Activated CD4-positive, alpha-beta memory T cell treated with anti-CD3 and anti-CD28 coated beads for 36 hours (primary cell): Measurements from ENCODE around the gene SMIM29. TPM values are rescaled to one million over a fixed set of nuclear protein-coding genes. Genes with fewer than 3 reads are reported as not detected.
A peak's percentile ranks its signal among the peaks of the same experiment; 100 is the strongest.
"Not testable (repeated sequence)": the region's sequence is repeated elsewhere in the genome, so short reads cannot be mapped to it uniquely, and the experiment has no call there.

Experiments
- CTCF ChIA-PET: fragments of 350-600 bp; sonication (Branson Sonifier 250); formaldehyde crosslinking; loops from one replicate; lab custom pipeline; 2021; ENCODE audit warnings: antibody characterized with exemption, inconsistent platforms; lab: Charles Lee
- POLR2A ChIA-PET: fragments of 350-600 bp; sonication (Branson Sonifier 250); formaldehyde crosslinking; loops from one replicate; lab custom pipeline; 2021; ENCODE audit warnings: antibody characterized with exemption; lab: Charles Lee
- DNase-seq: peaks from one replicate; pipeline ENCODE4 v3.0.0-alpha.2; 2020
- H3K27ac Mint-ChIP-seq: one replicate; pipeline ENCODE4 v1.8.0; 2021; ENCODE audit warnings: mixed read lengths
- H3K27me3 Mint-ChIP-seq: one replicate; pipeline ENCODE4 v1.8.0; 2021; ENCODE audit warnings: mixed read lengths
- H3K36me3 Mint-ChIP-seq: one replicate; pipeline ENCODE4 v1.8.0; 2021; ENCODE audit warnings: mixed read lengths
- H3K4me1 Mint-ChIP-seq: one replicate; pipeline ENCODE4 v1.8.0; 2021; ENCODE audit warnings: low read depth, mixed read lengths
- H3K4me3 Mint-ChIP-seq: one replicate; pipeline ENCODE4 v1.8.0; 2021; ENCODE audit warnings: mild to moderate bottlenecking, mixed read lengths
- H3K9me3 Mint-ChIP-seq: one replicate; pipeline ENCODE4 v1.8.0; 2021; ENCODE audit warnings: mixed read lengths
- intact Hi-C: fragments of 100-400 bp; cut with micrococcal nuclease; formaldehyde crosslinking; loops from one replicate; pipeline ENCODE4 v1.15.1; 2023
- total RNA-seq, 2 experiments: library from RNA; stranded (reverse); gene quantifications; one replicate each; pipeline ENCODE4 v1.2.3, GENCODE V29; 2021

The SMIM29 gene
- total RNA-seq, 2 experiments from 2014 or later = 22.4 to 25.2 TPM

DNA sequence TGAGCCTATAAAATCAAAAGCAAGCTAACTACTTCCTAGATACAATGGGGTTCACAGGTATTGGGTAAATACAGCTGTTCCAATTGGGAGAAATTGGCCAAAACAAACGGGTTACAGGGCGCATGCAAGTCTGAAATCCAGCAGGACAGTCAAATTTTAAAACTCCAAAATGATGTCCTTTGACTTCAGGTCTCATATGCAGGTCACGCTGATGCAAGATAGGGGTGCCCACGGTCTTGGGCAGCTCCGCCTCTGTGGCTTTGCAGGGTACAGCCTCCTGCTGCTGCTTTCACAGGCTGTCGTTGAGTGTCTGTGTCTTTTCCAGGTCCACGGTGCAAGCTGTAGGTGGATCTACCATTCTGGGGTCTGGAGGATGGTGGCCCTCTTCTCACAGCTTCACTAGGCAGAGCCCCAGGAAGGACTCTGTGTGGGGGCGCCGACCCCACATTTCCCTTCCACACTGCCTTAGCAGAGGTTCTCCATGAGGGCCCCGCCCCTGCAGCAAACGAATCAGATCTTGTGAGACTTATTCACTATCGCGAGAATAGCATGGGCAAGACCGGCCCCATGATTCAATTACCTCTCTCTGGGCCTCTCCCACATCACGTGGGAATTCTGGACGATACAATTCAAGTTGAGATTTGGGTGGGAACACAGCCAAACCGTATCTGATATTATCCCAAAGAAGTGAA lies 11.9 kb upstream of the SMIM29 start:
- ChIA-PET POLR2A (no interaction called here), CTCF (no interaction called here)
- DNase-seq = no peak
- Mint-ChIP-seq H3K4me3 (no peak overlapping the region), H3K9me3 (peaks cover 2% of the 10 kb centered on the region), H3K27me3 (no peaks in the 10 kb centered on the region), H3K27ac (no peak overlapping the region), H3K4me1 (no peaks in the 10 kb centered on the region), H3K36me3 (no peaks in the 10 kb centered on the region)
- intact Hi-C loops = no loop called here

GRCh38 chr6:34259529-34260069 lies 10.8 kb upstream of the SMIM29 start:
- H3K36me3 Mint-ChIP-seq = no peaks in the 10 kb centered on the region
- H3K27me3 Mint-ChIP-seq = no peaks in the 10 kb centered on the region
- no peak overlapping the region for H3K4me3 Mint-ChIP-seq
- no peaks in the 10 kb centered on the region for H3K4me1 Mint-ChIP-seq
- POLR2A ChIA-PET = no interaction called here
- intact Hi-C loops = no loop called here
- H3K9me3 Mint-ChIP-seq = peaks cover 2% of the 10 kb centered on the region
- H3K27ac Mint-ChIP-seq = no peak overlapping the region
- CTCF ChIA-PET = no interaction called here
- DNase-seq = no peak

GRCh38 chr6:34252395-34252794 lies 3.6 kb upstream of the SMIM29 start:
- intact Hi-C loops, POLR2A ChIA-PET, H3K27ac Mint-ChIP-seq, H3K36me3 Mint-ChIP-seq, CTCF ChIA-PET, DNase-seq, H3K9me3 Mint-ChIP-seq, H3K4me3 Mint-ChIP-seq, H3K27me3 Mint-ChIP-seq: not testable (repeated sequence)
- H3K4me1 Mint-ChIP-seq = peaks cover 17% of the 10 kb centered on the region

- peaks cover 14% of the 10 kb centered on the region for H3K36me3 Mint-ChIP-seq
- DNase-seq = no peak
- ChIA-PET POLR2A (interaction anchor here (0.5 to 3.1 kb wide), 11 partner anchors 10 to 514 kb away, joined by 3 to 13 read pairs (median 5); partner anchors contain the start of genes HMGA1 and RPS10), CTCF (interaction anchor here (0.6 to 4.6 kb wide), 23 partner anchors 9 to 360 kb away, joined by 3 to 40 read pairs (median 5); partner anchors contain the start of genes HMGA1, NUDT3 and RPS10)
- H3K27me3 Mint-ChIP-seq = no peaks in the 10 kb centered on the region
- H3K27ac Mint-ChIP-seq = peak overlapping the region; percentile 81
- intact Hi-C loops = loop anchor here (1.0 to 5.0 kb wide), 6 partner anchors 13 to 360 kb away; partner anchors contain the start of genes HMGA1 and NUDT3
- peak overlapping the region; percentile 92 for H3K4me3 Mint-ChIP-seq
- H3K9me3 Mint-ChIP-seq = no peaks in the 10 kb centered on the region
- H3K4me1 Mint-ChIP-seq = peaks cover 42% of the 10 kb centered on the region
These were observed 859 bp upstream of the SMIM29 start for GRCh38 chr6:34249469-34250261.

GRCh38 chr6:34248198-34248726 lies 544 bp downstream of the SMIM29 start:
- Mint-ChIP-seq H3K36me3 (peaks cover 23% of the 10 kb centered on the region), H3K27ac (peak overlapping the region; percentile 86), H3K27me3 (no peaks in the 10 kb centered on the region), H3K4me1 (peaks cover 56% of the 10 kb centered on the region), H3K4me3 (peak overlapping the region; percentile 92), H3K9me3 (no peaks in the 10 kb centered on the region)
- ChIA-PET POLR2A (interaction anchor here (1.0 to 3.1 kb wide), 6 partner anchors 11 to 177 kb away, joined by 3 to 19 read pairs (median 8); partner anchors contain the start of genes HMGA1 and RPS10), CTCF (interaction anchor here (0.8 to 4.6 kb wide), 8 partner anchors 11 to 361 kb away, joined by 3 to 40 read pairs (median 18); partner anchors contain the start of genes HMGA1 and NUDT3)
- peak; percentile 68 for DNase-seq
- intact Hi-C loops = loop anchor here (2.0 to 5.0 kb wide), 2 partner anchors 23 to 66 kb away; no protein-coding TSS in a partner anchor

GRCh38 chr6:34247481-34248197 lies 1.2 kb downstream of the SMIM29 start:
- Mint-ChIP-seq H3K4me1 (peaks cover 63% of the 10 kb centered on the region), H3K4me3 (peak overlapping the region; percentile 92), H3K36me3 (peaks cover 29% of the 10 kb centered on the region), H3K9me3 (no peaks in the 10 kb centered on the region), H3K27ac (peak overlapping the region; percentile 86), H3K27me3 (no peaks in the 10 kb centered on the region)
- POLR2A ChIA-PET = interaction anchor here (1.0 to 3.1 kb wide), 7 partner anchors 11 to 178 kb away, joined by 3 to 19 read pairs (median 5); partner anchors contain the start of genes HMGA1 and RPS10
- CTCF ChIA-PET = interaction anchor here (0.8 to 4.6 kb wide), 7 partner anchors 11 to 168 kb away, joined by 3 to 40 read pairs (median 13); partner anchors contain the start of genes HMGA1 and NUDT3
- intact Hi-C loops = loop anchor here (2.0 to 5.0 kb wide), 2 partner anchors 23 to 65 kb away; no protein-coding TSS in a partner anchor
- DNase-seq = no peak

DNA sequence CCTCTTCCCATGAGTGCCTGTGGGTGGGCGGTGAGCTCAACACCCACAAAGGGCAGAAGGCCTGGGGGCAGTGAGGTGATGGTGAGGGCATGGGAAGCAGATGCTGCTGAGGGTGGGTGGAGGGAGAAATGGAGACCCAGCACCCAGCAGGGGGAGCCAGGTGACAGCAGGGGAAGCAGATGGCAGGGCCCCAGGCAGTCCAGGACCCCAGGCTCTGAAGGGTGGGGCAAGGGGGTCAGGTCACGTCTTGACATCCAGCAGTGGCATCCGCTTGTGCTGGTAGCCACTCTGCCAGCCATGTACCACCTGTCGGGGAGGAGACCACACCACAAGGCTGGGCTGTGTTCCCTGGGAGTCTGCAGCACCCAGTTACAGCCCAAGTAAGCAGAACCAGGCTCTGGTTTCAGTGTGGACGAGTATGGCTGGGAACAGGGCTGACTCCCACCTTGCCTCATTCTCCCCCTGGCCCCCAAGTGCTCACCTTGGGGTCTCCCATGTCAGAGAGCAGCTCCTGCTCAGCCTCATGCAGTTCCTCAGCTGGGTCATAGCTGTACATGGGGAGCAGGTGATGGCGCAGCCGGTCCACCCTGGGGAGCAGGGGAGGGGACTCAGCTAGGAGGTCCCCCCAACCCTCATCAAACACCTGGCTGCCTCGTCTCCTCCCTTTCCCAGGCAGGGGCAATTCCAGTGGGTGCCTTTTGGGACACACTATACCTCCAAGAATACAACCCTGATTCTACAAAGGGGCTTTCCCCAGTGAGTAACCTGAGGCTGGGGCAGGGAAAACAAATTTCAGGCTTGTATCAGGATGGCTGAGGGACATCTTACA lies 2.0 kb downstream of the SMIM29 start:
- no peaks in the 10 kb centered on the region for H3K27me3 Mint-ChIP-seq
- peaks cover 38% of the 10 kb centered on the region for H3K36me3 Mint-ChIP-seq
- no peaks in the 10 kb centered on the region for H3K9me3 Mint-ChIP-seq
- intact Hi-C loops = loop anchor here (5.0 kb wide), 1 partner anchor 64 kb away; no protein-coding TSS in a partner anchor
- H3K4me3 Mint-ChIP-seq = no peak overlapping the region
- CTCF ChIA-PET = interaction anchor here (1.5 to 4.6 kb wide), 4 partner anchors 10 to 168 kb away, joined by 5 to 39 read pairs (median 10); partner anchors contain the start of gene HMGA1
- H3K4me1 Mint-ChIP-seq = peaks cover 71% of the 10 kb centered on the region
- peak; percentile 64 for DNase-seq
- POLR2A ChIA-PET = interaction anchor here (1.5 to 3.1 kb wide), 3 partner anchors 10 to 179 kb away, joined by 3 to 19 read pairs (median 13); partner anchors contain the start of genes HMGA1 and RPS10
- H3K27ac Mint-ChIP-seq = peak overlapping the region; percentile 64

GRCh38 chr6:34246249-34246562 lies 2.6 kb downstream of the SMIM29 start:
- Mint-ChIP-seq H3K4me1 (peaks cover 77% of the 10 kb centered on the region), H3K9me3 (no peaks in the 10 kb centered on the region), H3K36me3 (peaks cover 43% of the 10 kb centered on the region), H3K27me3 (no peaks in the 10 kb centered on the region), H3K27ac (peak overlapping the region; percentile 64), H3K4me3 (no peak overlapping the region)
- DNase-seq = no peak
- POLR2A ChIA-PET = interaction anchor here (1.5 kb wide), 1 partner anchor 41 kb away, joined by 3 read pairs; no protein-coding TSS in a partner anchor
- intact Hi-C loops = loop anchor here (5.0 kb wide), 1 partner anchor 64 kb away; no protein-coding TSS in a partner anchor
- CTCF ChIA-PET = interaction anchor here (1.5 to 1.9 kb wide), 2 partner anchors 145 to 169 kb away, joined by 5 to 7 read pairs; no protein-coding TSS in a partner anchor

DNA sequence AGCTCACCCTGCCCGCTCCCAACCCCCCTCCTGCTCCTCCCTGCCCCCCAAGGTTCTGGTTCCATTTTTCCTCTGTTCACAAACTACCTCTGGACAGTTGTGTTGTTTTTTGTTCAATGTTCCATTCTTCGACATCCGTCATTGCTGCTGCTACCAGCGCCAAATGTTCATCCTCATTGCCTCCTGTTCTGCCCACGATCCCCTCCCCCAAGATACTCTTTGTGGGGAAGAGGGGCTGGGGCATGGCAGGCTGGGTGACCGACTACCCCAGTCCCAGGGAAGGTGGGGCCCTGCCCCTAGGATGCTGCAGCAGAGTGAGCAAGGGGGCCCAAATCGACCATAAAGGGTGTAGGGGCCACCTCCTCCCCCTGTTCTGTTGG lies 3.1 kb downstream of the SMIM29 start:
- H3K9me3 Mint-ChIP-seq, H3K27me3 Mint-ChIP-seq, DNase-seq, H3K27ac Mint-ChIP-seq: not testable (repeated sequence)
- Mint-ChIP-seq H3K4me3 (peak overlapping the region; percentile 31), H3K4me1 (peaks cover 81% of the 10 kb centered on the region), H3K36me3 (peaks cover 48% of the 10 kb centered on the region)
- CTCF ChIA-PET = interaction anchor here (1.5 to 1.9 kb wide), 2 partner anchors 145 to 169 kb away, joined by 5 to 7 read pairs; no protein-coding TSS in a partner anchor
- POLR2A ChIA-PET = interaction anchor here (1.5 kb wide), 1 partner anchor 40 kb away, joined by 3 read pairs; no protein-coding TSS in a partner anchor
- intact Hi-C loops = loop anchor here (2.0 to 5.0 kb wide), 2 partner anchors 49 to 63 kb away; no protein-coding TSS in a partner anchor
